GM12865 (cell line): Measurements from ENCODE around the gene PRSS53.

ENCODE experiments used
- DNase-seq: peaks from one replicate; pipeline ENCODE4 v3.0.0; 2010; ENCODE audit warnings: low read depth
- H3K4me3 ChIP-seq: 2 replicates; pipeline ENCODE4 v1.5.1; 2011; ENCODE audit warnings: mild to moderate bottlenecking, low read depth, low read length, control low read depth
- TF ChIP-seq, protein P1 (sequence below): IDR thresholded peaks from 2 replicates; pipeline ENCODE4 v1.5.1; 2011; ENCODE audit warnings: low read length, control low read depth, low read depth, inconsistent platforms; ENCODE audit not compliant: insufficient read depth; ENCODE audit errors: missing control alignments

Gene PRSS53

DNA sequence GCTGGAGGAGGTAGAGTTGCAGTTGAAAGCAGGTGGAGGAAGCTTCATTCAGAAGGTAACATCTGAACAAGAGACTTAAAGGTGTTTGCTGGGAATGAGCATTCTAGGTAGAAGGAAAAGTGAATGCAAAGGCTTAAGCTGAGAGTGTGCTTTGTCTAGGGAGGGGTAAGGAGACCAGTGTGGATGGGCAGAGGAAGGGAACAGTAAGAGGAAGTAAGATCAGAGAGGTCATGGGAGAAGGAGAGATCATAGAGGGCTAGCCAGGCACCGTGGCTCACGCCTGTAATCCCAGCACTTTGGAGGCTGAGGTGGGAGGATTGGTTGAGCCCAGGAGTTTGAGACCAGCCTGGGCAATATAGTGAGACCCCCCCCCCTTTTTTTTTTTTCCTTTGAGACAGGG, 52.1 kb downstream of the PRSS53 start:
- TF ChIP-seq, protein P1, sequence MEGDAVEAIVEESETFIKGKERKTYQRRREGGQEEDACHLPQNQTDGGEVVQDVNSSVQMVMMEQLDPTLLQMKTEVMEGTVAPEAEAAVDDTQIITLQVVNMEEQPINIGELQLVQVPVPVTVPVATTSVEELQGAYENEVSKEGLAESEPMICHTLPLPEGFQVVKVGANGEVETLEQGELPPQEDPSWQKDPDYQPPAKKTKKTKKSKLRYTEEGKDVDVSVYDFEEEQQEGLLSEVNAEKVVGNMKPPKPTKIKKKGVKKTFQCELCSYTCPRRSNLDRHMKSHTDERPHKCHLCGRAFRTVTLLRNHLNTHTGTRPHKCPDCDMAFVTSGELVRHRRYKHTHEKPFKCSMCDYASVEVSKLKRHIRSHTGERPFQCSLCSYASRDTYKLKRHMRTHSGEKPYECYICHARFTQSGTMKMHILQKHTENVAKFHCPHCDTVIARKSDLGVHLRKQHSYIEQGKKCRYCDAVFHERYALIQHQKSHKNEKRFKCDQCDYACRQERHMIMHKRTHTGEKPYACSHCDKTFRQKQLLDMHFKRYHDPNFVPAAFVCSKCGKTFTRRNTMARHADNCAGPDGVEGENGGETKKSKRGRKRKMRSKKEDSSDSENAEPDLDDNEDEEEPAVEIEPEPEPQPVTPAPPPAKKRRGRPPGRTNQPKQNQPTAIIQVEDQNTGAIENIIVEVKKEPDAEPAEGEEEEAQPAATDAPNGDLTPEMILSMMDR: no peak
- DNase-seq: no peak
- H3K4me3 ChIP-seq: no peak overlapping the region

DNA sequence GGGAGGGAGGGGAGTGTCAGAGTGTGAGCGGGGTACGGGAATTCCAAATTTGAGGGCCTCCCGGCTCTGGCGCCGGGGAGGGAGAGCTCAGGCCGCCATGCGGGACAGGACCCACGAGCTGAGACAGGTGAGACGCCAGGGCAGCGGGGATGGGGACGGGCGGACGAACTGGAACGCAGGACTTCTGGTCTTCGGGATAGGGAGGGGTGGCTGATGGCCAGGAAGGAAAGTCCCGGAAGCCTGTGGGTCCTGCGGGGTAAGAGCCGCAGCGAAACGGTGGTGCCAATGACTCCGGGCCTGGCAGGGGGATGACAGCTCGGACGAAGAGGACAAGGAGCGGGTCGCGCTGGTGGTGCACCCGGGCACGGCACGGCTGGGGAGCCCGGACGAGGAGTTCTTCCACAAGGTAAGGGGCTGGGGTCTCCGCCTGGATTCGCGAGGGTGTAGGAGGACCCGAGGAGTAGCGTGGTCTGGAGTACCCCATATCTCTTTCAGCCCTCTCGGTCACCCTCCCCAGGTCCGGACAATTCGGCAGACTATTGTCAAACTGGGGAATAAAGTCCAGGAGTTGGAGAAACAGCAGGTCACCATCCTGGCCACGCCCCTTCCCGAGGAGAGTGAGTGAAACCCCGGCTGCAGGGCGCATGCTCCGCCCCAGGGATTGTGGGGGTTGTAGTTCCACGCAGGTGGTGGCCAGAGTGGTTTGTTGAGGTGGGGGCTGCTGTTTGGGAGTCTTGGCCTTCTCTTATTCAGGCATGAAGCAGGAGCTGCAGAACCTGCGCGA, 54.8 kb downstream of the PRSS53 start:
- TF ChIP-seq, protein P1: no peak

More for the DNA sequence above, 54.8 kb downstream of the PRSS53 start:
- H3K4me3 ChIP-seq: peak overlapping the region; percentile 92
- peak; percentile 85 for DNase-seq
